Activated CD8-positive, alpha-beta T cell treated with anti-CD3 and anti-CD28 coated beads for 36 hours (primary cell): ENCODE results near the gene NOMO2. TPM values are rescaled to one million over a fixed set of nuclear protein-coding genes. Genes with fewer than 3 reads are reported as not detected.
"Not testable (repeated sequence)": the region's sequence is repeated elsewhere in the genome, so short reads cannot be mapped to it uniquely, and the experiment has no call there.

Experiments
- ATAC-seq: fragments of 200-7000 bp; cut with Tn5 transposase; one replicate; pipeline ENCODE4 v1.10.0; 2021; ENCODE audit warnings: mild to moderate bottlenecking, moderate library complexity
- CTCF ChIA-PET: fragments of 350-600 bp; sonication (Branson Sonifier 250); formaldehyde crosslinking; loops from one replicate; lab custom pipeline; 2021; ENCODE audit warnings: antibody characterized with exemption; lab: Charles Lee
- POLR2A ChIA-PET: fragments of 350-600 bp; sonication (Branson Sonifier 250); formaldehyde crosslinking; loops from one replicate; lab custom pipeline; 2021; ENCODE audit warnings: antibody characterized with exemption; lab: Charles Lee
- DNase-seq: peaks from one replicate; pipeline ENCODE4 v3.0.0-alpha.2; 2020
- H3K27ac Mint-ChIP-seq: one replicate; pipeline ENCODE4 v1.8.0; 2021; ENCODE audit warnings: mild to moderate bottlenecking, mixed read lengths
- H3K27me3 Mint-ChIP-seq: one replicate; pipeline ENCODE4 v1.8.0; 2021; ENCODE audit warnings: mixed read lengths
- H3K36me3 Mint-ChIP-seq: one replicate; pipeline ENCODE4 v1.8.0; 2021; ENCODE audit warnings: low read depth, mixed read lengths
- H3K4me1 Mint-ChIP-seq: one replicate; pipeline ENCODE4 v1.8.0; 2021; ENCODE audit warnings: low read depth, mixed read lengths
- H3K4me3 Mint-ChIP-seq: one replicate; pipeline ENCODE4 v1.8.0; 2021; ENCODE audit warnings: mild to moderate bottlenecking, moderate library complexity, mixed read lengths
- H3K9me3 Mint-ChIP-seq: one replicate; pipeline ENCODE4 v1.8.0; 2021; ENCODE audit warnings: mixed read lengths
- intact Hi-C: fragments of 100-400 bp; cut with micrococcal nuclease; formaldehyde crosslinking; loops from one replicate; pipeline ENCODE4 v1.10.0; 2022
- total RNA-seq, 2 experiments: library from RNA; stranded (reverse); gene quantifications; one replicate each; pipeline ENCODE4 v1.2.3, GENCODE V29; 2021

NOMO2 gene
- total RNA-seq, result 10 to 100 TPM; 72.0 to 73.7 TPM

- ATAC-seq (peak; percentile 93), DNase-seq (peak; percentile 92)
- H3K4me3 Mint-ChIP-seq, result peak within 1 kb of the TSS; percentile 69
- H3K9me3 Mint-ChIP-seq, H3K27ac Mint-ChIP-seq, POLR2A ChIA-PET, H3K36me3 Mint-ChIP-seq, CTCF ChIA-PET, intact Hi-C loops, H3K27me3 Mint-ChIP-seq: not testable (repeated sequence)
- peaks cover 16% of the 10 kb centered on the region for H3K4me1 Mint-ChIP-seq
Observed at GRCh38 chr16:18561727-18562314, at the start of gene NOMO2. Gene NOMO2 (minus strand): TSS chr16:18562097. CDS start chr16:18562040, 57 bp downstream.

- DNase-seq, H3K27ac Mint-ChIP-seq, H3K36me3 Mint-ChIP-seq, intact Hi-C loops, H3K27me3 Mint-ChIP-seq, H3K4me1 Mint-ChIP-seq, ATAC-seq, CTCF ChIA-PET, H3K9me3 Mint-ChIP-seq, H3K4me3 Mint-ChIP-seq, POLR2A ChIA-PET: not testable (repeated sequence)
Observed at GRCh38 chr16:18610147-18610803, 48.4 kb upstream of the NOMO2 start.

GRCh38 chr16:18608271-18608670 is 46.4 kb upstream of the NOMO2 start:
- ATAC-seq, POLR2A ChIA-PET, CTCF ChIA-PET, intact Hi-C loops, DNase-seq, H3K9me3 Mint-ChIP-seq, H3K4me3 Mint-ChIP-seq, H3K36me3 Mint-ChIP-seq, H3K4me1 Mint-ChIP-seq, H3K27me3 Mint-ChIP-seq, H3K27ac Mint-ChIP-seq: not testable (repeated sequence)

GRCh38 chr16:18603572-18604246 is 41.8 kb upstream of the NOMO2 start:
- POLR2A ChIA-PET, H3K4me1 Mint-ChIP-seq, H3K27ac Mint-ChIP-seq, intact Hi-C loops, CTCF ChIA-PET, H3K27me3 Mint-ChIP-seq, DNase-seq, H3K36me3 Mint-ChIP-seq, ATAC-seq, H3K9me3 Mint-ChIP-seq, H3K4me3 Mint-ChIP-seq: not testable (repeated sequence)

GRCh38 chr16:18598582-18598981 is 36.7 kb upstream of the NOMO2 start:
- POLR2A ChIA-PET, ATAC-seq, DNase-seq, H3K27ac Mint-ChIP-seq, H3K4me3 Mint-ChIP-seq, H3K36me3 Mint-ChIP-seq, H3K4me1 Mint-ChIP-seq, CTCF ChIA-PET, intact Hi-C loops, H3K9me3 Mint-ChIP-seq: not testable (repeated sequence)
- peaks cover 10% of the 10 kb centered on the region for H3K27me3 Mint-ChIP-seq

GRCh38 chr16:18597734-18598133 is 35.8 kb upstream of the NOMO2 start:
- POLR2A ChIA-PET, H3K4me3 Mint-ChIP-seq: not testable (repeated sequence)
- H3K27me3 Mint-ChIP-seq, result peaks cover 10% of the 10 kb centered on the region

GRCh38 chr16:18597319-18597718 is 35.4 kb upstream of the NOMO2 start:
- H3K4me1 Mint-ChIP-seq, H3K27ac Mint-ChIP-seq, H3K9me3 Mint-ChIP-seq, H3K36me3 Mint-ChIP-seq, POLR2A ChIA-PET, ATAC-seq, H3K4me3 Mint-ChIP-seq, CTCF ChIA-PET, intact Hi-C loops, DNase-seq: not testable (repeated sequence)
- peaks cover 10% of the 10 kb centered on the region for H3K27me3 Mint-ChIP-seq

More at GRCh38 chr16:18597734-18598133, 35.8 kb upstream of the NOMO2 start:
- H3K36me3 Mint-ChIP-seq, H3K9me3 Mint-ChIP-seq, intact Hi-C loops, H3K27ac Mint-ChIP-seq, ATAC-seq, CTCF ChIA-PET, H3K4me1 Mint-ChIP-seq, DNase-seq: not testable (repeated sequence)

GRCh38 chr16:18595796-18596195 is 33.9 kb upstream of the NOMO2 start:
- POLR2A ChIA-PET, CTCF ChIA-PET, H3K4me3 Mint-ChIP-seq, H3K27ac Mint-ChIP-seq, DNase-seq, H3K36me3 Mint-ChIP-seq, ATAC-seq, intact Hi-C loops, H3K4me1 Mint-ChIP-seq, H3K9me3 Mint-ChIP-seq: not testable (repeated sequence)
- peaks cover 10% of the 10 kb centered on the region for H3K27me3 Mint-ChIP-seq

GRCh38 chr16:18594880-18595279 is 33.0 kb upstream of the NOMO2 start:
- H3K4me3 Mint-ChIP-seq, H3K9me3 Mint-ChIP-seq, ATAC-seq, DNase-seq, CTCF ChIA-PET, intact Hi-C loops, POLR2A ChIA-PET, H3K4me1 Mint-ChIP-seq, H3K27ac Mint-ChIP-seq, H3K36me3 Mint-ChIP-seq: not testable (repeated sequence)
- H3K27me3 Mint-ChIP-seq, result peaks cover 10% of the 10 kb centered on the region

GRCh38 chr16:18593904-18594303 is 32.0 kb upstream of the NOMO2 start:
- intact Hi-C loops, ATAC-seq, DNase-seq, H3K4me3 Mint-ChIP-seq, POLR2A ChIA-PET, H3K4me1 Mint-ChIP-seq, H3K27me3 Mint-ChIP-seq, H3K9me3 Mint-ChIP-seq, H3K27ac Mint-ChIP-seq, CTCF ChIA-PET, H3K36me3 Mint-ChIP-seq: not testable (repeated sequence)

GRCh38 chr16:18592982-18593381 is 31.1 kb upstream of the NOMO2 start:
- CTCF ChIA-PET, POLR2A ChIA-PET, H3K9me3 Mint-ChIP-seq, H3K27me3 Mint-ChIP-seq, intact Hi-C loops, H3K4me1 Mint-ChIP-seq, H3K27ac Mint-ChIP-seq, DNase-seq, H3K36me3 Mint-ChIP-seq, H3K4me3 Mint-ChIP-seq, ATAC-seq: not testable (repeated sequence)

- H3K36me3 Mint-ChIP-seq, intact Hi-C loops, H3K27ac Mint-ChIP-seq, H3K9me3 Mint-ChIP-seq, CTCF ChIA-PET, H3K27me3 Mint-ChIP-seq, H3K4me3 Mint-ChIP-seq, H3K4me1 Mint-ChIP-seq, POLR2A ChIA-PET: not testable (repeated sequence)
- DNase-seq (peak; percentile 49), ATAC-seq (peak; percentile 49)
Observed at GRCh38 chr16:18591908-18592307, 30.0 kb upstream of the NOMO2 start.
